Measurements from ENCODE around the gene LBHD1.

LBHD1 gene

GRCh38 chr11:62627713-62628112, 44.4 kb downstream of the LBHD1 start:
- Histone ChIP-seq H3K27ac (replicated peaks) (no peak overlapping the region), H3K4me3 (replicated peaks; ENCODE audit: insufficient read depth, low read length) (no peak overlapping the region), H3K27me3 (ENCODE audit: insufficient read depth, poor library complexity, severe bottlenecking) (no peaks in the 10 kb centered on the region)
- DNase-seq (ENCODE audit: low read depth in 1 of 2, low spot score in 1 of 2): no peak
- TF ChIP-seq CTCF (IDR thresholded peaks at IDR 0.05; ENCODE audit: insufficient read depth, low read length) (no peak), GABPA (IDR thresholded peaks at IDR 0.05; ENCODE audit: low read depth) (no peak), SPI1 (IDR thresholded peaks at IDR 0.05; ENCODE audit: borderline replicate concordance, low read depth) (no peak), REST (IDR thresholded peaks at IDR 0.05; ENCODE audit: insufficient replicate concordance, low read depth) (no peak)

GRCh38 chr11:62622476-62623089, 49.5 kb downstream of the LBHD1 start:
- TF ChIP-seq REST (IDR thresholded peaks at IDR 0.05; ENCODE audit: insufficient replicate concordance, low read depth): no peak
- TF ChIP-seq GABPA (IDR thresholded peaks at IDR 0.05; ENCODE audit: low read depth): no peak
- no peak for TF ChIP-seq POLR2AphosphoS5 (IDR thresholded peaks at IDR 0.05; ENCODE audit: low read depth)
- TF ChIP-seq CTCF (IDR thresholded peaks at IDR 0.05; ENCODE audit: insufficient read depth, low read length): no peak
- no peak for TF ChIP-seq SPI1 (IDR thresholded peaks at IDR 0.05; ENCODE audit: borderline replicate concordance, low read depth)
- DNase-seq (ENCODE audit: low read depth in 1 of 2, low spot score in 1 of 2): no peak
- H3K4me3 ChIP-seq (replicated peaks; ENCODE audit: insufficient read depth, low read length): peak overlapping the region; percentile 70; the same call in 1 of the 2 replicates
- H3K27me3 ChIP-seq (ENCODE audit: insufficient read depth, poor library complexity, severe bottlenecking): no peaks in the 10 kb centered on the region
- H3K27ac ChIP-seq (replicated peaks): peak overlapping the region; percentile 67

- H3K27ac ChIP-seq (replicated peaks): peak within 1 kb of the TSS; percentile 67
- peak within 1 kb of the TSS; percentile 70 for H3K4me3 ChIP-seq (replicated peaks; ENCODE audit: insufficient read depth, low read length)
- TF ChIP-seq SPI1 (IDR thresholded peaks at IDR 0.05; ENCODE audit: borderline replicate concordance, low read depth) (no peak), GABPA (IDR thresholded peaks at IDR 0.05; ENCODE audit: low read depth) (peak; percentile 94), REST (IDR thresholded peaks at IDR 0.05; ENCODE audit: insufficient replicate concordance, low read depth) (no peak), POLR2AphosphoS5 (IDR thresholded peaks at IDR 0.05; ENCODE audit: low read depth) (peak; percentile 69), CTCF (IDR thresholded peaks at IDR 0.05; ENCODE audit: insufficient read depth, low read length) (no peak)
- no peaks in the 10 kb centered on the region for H3K27me3 ChIP-seq (ENCODE audit: insufficient read depth, poor library complexity, severe bottlenecking)
- DNase-seq (ENCODE audit: low read depth in 1 of 2, low spot score in 1 of 2): peak; percentile 97 to 99
Observed at GRCh38 chr11:62621567-62622470, 50.2 kb downstream of the LBHD1 start, which contains the start of gene B3GAT3. TSS of gene B3GAT3 (minus strand) at chr11:62621986. CDS start at chr11:62621947, 39 bp downstream.
